T-helper 17 cell (primary cell): ENCODE data around the gene PANX2. TPM values are rescaled to one million over a fixed set of nuclear protein-coding genes. Genes with fewer than 3 reads are reported as not detected.
"Not testable (repeated sequence)": the region's sequence is repeated elsewhere in the genome, so short reads cannot be mapped to it uniquely, and the experiment has no call there.

ENCODE experiments used
- ATAC-seq: fragments of 150-1000 bp; cut with Tn5 transposase; 2 replicates; pipeline ENCODE4 v1.10.0; 2021; ENCODE audit warnings: mild to moderate bottlenecking, moderate library complexity
- DNase-seq, 3 donors: peaks; one replicate each; pipeline versions ENCODE4 v3.0.0 to v3.0.0-alpha.2; 2020 to 2021
- H3K9me3 ChIP-seq: one replicate; pipeline ENCODE4 v1.7.0; 2013; ENCODE audit warnings: low read length, mild to moderate bottlenecking; ENCODE audit not compliant: control insufficient read depth, poor library complexity, severe bottlenecking
- H3K27ac Mint-ChIP-seq: one replicate; pipeline ENCODE4 v1.8.0; 2022; ENCODE audit warnings: mild to moderate bottlenecking, moderate library complexity, mixed read lengths
- H3K27me3 Mint-ChIP-seq: one replicate; pipeline ENCODE4 v1.8.0; 2022; ENCODE audit warnings: mixed read lengths
- H3K36me3 Mint-ChIP-seq: one replicate; pipeline ENCODE4 v1.8.0; 2022; ENCODE audit warnings: low read depth, mixed read lengths
- H3K4me1 Mint-ChIP-seq: one replicate; pipeline ENCODE4 v1.8.0; 2022; ENCODE audit warnings: mild to moderate bottlenecking, mixed read lengths
- H3K4me3 Mint-ChIP-seq: one replicate; pipeline ENCODE4 v1.8.0; 2022; ENCODE audit warnings: mild to moderate bottlenecking, moderate library complexity, mixed read lengths
- total RNA-seq, 4 donors: library from RNA in 2 of 4; stranded (reverse) in 2 of 4; gene quantifications; one replicate each; pipeline ENCODE4 v1.2.3 and lab custom pipeline; 2022 to 2026

The PANX2 gene
- total RNA-seq, 2 donors from 2014 or later = 0.29 TPM; not detected in 1

DNA sequence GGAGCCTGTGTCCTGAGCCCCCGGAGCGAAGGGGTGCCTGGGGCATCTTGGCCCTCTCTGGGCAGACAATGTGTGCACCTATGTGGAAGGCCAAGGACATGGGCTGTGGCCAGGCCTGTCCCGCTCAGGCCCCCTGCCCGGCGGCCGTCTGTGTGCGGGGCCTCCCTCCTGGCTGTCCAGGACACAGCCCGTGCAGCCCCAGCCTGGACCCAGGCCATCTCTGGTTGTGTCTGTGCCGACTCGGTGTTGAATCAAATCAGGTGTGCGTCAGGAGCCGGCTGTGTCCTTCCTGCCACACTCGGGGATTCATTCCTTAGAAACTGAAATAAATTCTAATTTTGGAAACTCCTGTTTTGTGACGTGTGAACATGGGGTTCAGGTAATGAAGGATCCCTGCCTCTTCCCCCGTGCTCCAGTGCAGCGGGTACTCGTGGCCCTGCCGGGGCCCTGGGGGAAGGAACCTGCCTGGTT lies 28.8 kb downstream of the PANX2 start:
- Mint-ChIP-seq H3K36me3 (no peaks in the 10 kb centered on the region), H3K27me3 (no peaks in the 10 kb centered on the region), H3K4me1 (peaks cover 11% of the 10 kb centered on the region), H3K4me3 (peak overlapping the region; percentile 82), H3K27ac (peak overlapping the region; percentile 41)
- no peak for DNase-seq
- H3K9me3 ChIP-seq = no peaks in the 10 kb centered on the region
- ATAC-seq = no peak

DNA sequence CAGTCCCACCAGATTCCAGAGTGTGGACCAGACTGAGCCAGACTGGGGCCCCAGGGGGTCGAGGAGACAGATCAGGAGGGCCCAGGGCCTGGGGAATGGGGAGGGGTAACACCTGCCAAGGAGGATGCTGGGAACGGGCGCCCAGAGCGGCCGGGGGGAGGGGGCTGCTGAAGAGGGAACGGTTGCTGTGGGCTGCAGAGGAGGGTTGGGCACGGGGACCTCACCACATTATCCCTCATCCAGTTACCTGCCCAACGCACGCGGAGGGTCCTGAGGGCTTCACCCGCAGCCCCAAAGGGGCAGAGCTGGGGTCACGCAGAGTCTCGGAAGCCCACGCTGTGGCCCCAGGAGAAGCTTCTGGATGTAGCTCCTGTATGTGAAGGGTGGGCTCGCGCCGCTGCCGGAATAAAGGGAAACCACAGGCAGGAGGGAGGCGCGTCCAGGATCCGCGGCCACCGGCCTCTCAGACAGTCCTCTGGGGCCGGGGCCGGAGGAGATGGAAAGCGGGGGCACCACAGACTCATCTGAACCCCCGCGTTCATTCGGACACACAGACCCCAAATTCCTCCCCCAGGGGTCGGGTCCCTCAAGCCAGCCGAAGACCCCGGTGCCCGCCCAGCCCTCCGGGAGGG lies 29.4 kb downstream of the PANX2 start:
- DNase-seq (no peak), ATAC-seq (no peak)
- Mint-ChIP-seq H3K36me3 (peaks cover 2% of the 10 kb centered on the region), H3K4me1 (peaks cover 14% of the 10 kb centered on the region), H3K27me3 (no peaks in the 10 kb centered on the region), H3K27ac (peak overlapping the region; percentile 41), H3K4me3 (peak overlapping the region; percentile 82)
- no peaks in the 10 kb centered on the region for H3K9me3 ChIP-seq

DNA sequence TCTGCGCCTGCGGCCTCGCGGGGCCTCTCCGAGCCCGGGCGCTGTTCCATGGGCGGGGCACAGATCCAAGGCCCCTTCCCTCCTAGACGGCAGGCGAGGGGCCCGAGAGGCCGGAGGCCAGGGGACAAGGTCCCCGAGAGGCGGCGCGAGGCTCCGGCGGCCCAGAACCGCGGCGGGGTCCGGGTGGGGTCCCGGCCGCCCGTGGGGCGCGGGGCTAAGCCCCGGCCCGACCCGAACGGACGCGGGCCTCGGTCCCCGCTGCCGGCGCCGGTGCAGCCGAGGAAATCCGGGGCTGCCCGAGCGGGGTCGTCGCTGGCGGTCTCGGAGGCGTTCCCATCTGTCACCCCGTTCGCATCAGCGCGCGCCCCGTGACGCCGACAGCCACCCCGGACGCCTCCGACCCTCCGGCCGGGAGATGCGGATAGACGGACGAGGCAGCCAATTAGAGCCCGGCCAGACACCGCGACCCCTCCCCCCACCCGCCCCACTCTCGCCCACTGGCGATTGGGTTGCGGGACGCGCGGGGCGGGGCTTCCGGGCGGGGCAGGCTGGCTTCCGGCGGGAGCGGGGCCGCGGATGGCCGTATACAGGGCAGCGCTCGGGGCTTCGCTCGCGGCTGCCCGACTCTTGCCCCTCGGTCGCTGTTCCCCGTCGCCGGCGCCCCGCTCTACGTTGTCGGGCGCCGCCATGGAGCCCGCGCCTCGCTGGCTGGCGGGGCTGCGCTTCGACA lies 30.1 kb downstream of the PANX2 start, which contains the start of gene SELENOO:
Gene SELENOO (plus strand): TSS at position 551 of the 730 bp plus-strand sequence. CDS start 26 bp downstream, at position 577.
- H3K9me3 ChIP-seq = no peaks in the 10 kb centered on the region
- Mint-ChIP-seq H3K27ac (peak within 1 kb of the TSS; percentile 62), H3K36me3 (peaks cover 3% of the 10 kb centered on the region), H3K27me3 (no peaks in the 10 kb centered on the region), H3K4me3 (peak within 1 kb of the TSS; percentile 86), H3K4me1 (peaks cover 18% of the 10 kb centered on the region)
- ATAC-seq (peak; percentile 91), DNase-seq (peak; percentile 80 to 87 (median 87))

DNA sequence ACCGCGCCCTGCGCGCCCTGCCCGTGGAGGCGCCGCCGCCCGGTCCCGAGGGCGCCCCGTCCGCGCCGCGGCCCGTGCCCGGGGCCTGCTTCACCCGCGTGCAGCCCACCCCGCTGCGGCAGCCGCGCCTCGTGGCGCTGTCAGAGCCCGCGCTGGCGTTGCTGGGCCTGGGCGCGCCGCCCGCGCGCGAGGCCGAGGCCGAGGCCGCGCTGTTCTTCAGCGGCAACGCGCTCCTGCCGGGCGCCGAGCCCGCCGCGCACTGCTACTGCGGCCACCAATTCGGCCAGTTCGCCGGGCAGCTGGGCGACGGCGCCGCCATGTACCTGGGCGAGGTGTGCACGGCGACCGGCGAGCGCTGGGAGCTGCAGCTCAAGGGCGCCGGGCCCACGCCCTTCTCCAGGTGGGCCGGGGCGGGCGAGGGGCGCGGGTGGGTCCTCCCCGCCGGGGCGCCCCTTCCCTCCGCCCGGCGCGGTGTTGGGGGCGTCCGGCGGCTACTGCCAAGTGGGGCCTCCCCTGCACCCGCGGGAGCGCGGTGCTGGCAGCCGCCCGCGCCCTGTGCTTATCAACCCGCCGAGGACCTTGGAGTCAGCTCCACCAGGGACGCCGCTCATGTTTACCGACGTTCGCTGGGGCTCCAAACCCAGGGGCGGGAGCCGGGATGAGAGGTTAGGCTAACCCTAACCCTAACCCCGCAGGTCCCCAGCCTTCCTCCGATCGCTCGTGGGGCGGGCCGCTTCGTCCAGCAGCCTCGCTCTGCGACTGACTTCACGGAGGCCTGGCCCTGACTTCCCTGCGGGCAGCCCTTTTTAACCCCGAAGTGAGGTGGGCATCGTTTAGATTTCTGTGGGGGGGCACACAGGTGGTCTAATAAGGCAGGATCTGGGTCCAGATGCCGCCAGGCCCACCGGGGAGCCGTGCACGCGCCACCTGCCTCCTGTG lies 30.9 kb downstream of the PANX2 start:
- DNase-seq = no peak
- H3K9me3 ChIP-seq = no peaks in the 10 kb centered on the region
- Mint-ChIP-seq H3K27ac (peak overlapping the region; percentile 62), H3K36me3 (peaks cover 3% of the 10 kb centered on the region), H3K4me1 (peaks cover 18% of the 10 kb centered on the region), H3K4me3 (peak overlapping the region; percentile 86), H3K27me3 (no peaks in the 10 kb centered on the region)
- ATAC-seq = peak; percentile 35

DNA sequence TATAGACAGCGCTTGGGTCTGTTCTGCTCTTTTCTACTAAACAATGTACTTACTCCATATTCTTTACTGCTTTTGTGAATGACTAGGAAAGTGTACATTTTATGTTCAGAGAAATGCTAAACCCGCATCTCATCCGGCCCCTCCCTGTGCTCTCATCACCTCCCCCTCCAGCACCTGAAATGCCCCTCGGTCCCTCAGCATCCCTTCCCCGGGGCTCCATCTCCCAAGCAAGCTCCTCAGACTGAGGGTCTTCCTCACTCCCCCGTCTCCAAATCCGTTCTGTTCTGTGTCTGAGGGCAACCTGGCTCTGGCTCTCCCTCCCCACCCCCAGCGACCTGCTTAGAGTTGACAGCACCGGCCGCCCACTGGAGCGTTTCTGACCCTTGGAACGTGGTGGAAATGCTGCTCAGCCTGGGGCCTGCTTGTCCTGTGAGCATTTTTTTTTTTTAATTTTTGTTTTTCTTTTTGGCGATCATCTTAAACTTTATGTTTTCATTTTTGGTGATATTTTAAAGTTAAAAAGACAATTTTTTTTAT lies 31.7 kb downstream of the PANX2 start:
- H3K9me3 ChIP-seq = no peaks in the 10 kb centered on the region
- DNase-seq (no peak), ATAC-seq (no peak)
- Mint-ChIP-seq H3K4me1 (peaks cover 18% of the 10 kb centered on the region), H3K36me3 (peaks cover 3% of the 10 kb centered on the region), H3K27ac (peak overlapping the region; percentile 62), H3K4me3 (peak overlapping the region; percentile 86), H3K27me3 (no peaks in the 10 kb centered on the region)

DNA sequence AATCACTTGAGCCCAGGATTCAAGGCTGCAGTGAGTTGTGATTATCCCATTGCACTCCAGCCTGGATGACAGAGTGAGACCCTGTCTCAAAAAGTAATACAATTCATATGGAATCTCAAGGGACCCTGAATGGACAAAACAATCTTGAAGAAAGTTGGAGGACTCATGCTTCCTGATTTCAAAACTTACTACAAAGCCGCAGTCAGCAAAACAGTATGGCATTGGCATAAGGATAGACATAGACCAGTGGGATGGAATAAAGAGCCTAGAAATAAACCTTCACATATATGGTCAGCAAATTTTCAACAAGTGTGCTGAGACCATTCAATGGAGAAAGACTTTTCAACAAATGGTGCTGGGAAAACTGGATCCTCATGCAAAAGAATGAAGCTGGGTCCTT lies 32.8 kb downstream of the PANX2 start:
- Mint-ChIP-seq H3K36me3 (peaks cover 3% of the 10 kb centered on the region), H3K27ac (no peak overlapping the region), H3K4me1 (peaks cover 18% of the 10 kb centered on the region), H3K4me3 (no peak overlapping the region), H3K27me3 (no peaks in the 10 kb centered on the region)
- no peaks in the 10 kb centered on the region for H3K9me3 ChIP-seq
- ATAC-seq = no peak
- no peak for DNase-seq

DNA sequence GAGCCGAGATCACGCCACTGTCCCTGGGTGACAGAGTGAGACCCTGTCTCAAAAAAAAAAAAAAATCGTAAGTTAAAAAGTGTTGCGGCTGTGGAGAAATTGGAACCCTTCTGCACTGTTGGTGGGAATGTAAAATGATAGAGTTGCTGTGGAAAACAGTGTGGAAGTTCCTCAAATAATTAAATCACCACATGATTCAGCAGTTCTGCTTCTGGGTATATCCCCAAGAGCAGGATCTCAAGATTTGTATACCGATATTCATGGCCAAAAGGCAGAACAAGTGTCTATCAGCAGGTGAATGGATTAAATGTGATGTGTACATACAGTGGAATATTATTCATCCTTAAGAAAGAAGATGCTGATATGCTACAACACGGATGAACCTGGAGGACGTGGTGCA lies 34.0 kb downstream of the PANX2 start:
- H3K4me1 Mint-ChIP-seq = peaks cover 18% of the 10 kb centered on the region
- H3K36me3 Mint-ChIP-seq = peaks cover 3% of the 10 kb centered on the region
- H3K4me3 Mint-ChIP-seq = no peak overlapping the region
- ATAC-seq = no peak
- peak overlapping the region; percentile 66 for H3K27ac Mint-ChIP-seq
- H3K27me3 Mint-ChIP-seq = no peaks in the 10 kb centered on the region
- no peaks in the 10 kb centered on the region for H3K9me3 ChIP-seq
- DNase-seq = no peak

DNA sequence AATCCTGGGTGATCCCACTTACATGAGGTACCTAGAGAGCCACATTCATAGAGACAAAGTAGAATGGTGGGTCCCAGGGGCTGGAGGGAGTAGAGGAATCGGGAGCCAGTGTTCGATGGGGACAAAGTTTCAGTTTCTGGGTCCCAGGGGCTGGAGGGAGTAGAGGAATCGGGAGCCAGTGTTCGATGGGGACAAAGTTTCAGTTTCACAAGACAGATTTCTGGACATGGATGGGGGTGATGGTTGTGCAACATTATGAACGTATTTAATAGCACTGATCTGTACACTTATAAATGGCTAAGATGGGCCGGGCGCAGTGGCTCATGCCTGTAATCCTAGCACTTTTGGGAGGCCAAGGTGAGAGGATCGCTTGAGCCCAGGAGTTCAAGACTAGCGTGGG lies 34.5 kb downstream of the PANX2 start:
- not testable (repeated sequence) for H3K27me3 Mint-ChIP-seq, H3K36me3 Mint-ChIP-seq, H3K9me3 ChIP-seq, ATAC-seq, DNase-seq
- H3K4me1 Mint-ChIP-seq = peaks cover 20% of the 10 kb centered on the region
- peak overlapping the region; percentile 66 for H3K27ac Mint-ChIP-seq
- H3K4me3 Mint-ChIP-seq = peak overlapping the region; percentile 59

DNA sequence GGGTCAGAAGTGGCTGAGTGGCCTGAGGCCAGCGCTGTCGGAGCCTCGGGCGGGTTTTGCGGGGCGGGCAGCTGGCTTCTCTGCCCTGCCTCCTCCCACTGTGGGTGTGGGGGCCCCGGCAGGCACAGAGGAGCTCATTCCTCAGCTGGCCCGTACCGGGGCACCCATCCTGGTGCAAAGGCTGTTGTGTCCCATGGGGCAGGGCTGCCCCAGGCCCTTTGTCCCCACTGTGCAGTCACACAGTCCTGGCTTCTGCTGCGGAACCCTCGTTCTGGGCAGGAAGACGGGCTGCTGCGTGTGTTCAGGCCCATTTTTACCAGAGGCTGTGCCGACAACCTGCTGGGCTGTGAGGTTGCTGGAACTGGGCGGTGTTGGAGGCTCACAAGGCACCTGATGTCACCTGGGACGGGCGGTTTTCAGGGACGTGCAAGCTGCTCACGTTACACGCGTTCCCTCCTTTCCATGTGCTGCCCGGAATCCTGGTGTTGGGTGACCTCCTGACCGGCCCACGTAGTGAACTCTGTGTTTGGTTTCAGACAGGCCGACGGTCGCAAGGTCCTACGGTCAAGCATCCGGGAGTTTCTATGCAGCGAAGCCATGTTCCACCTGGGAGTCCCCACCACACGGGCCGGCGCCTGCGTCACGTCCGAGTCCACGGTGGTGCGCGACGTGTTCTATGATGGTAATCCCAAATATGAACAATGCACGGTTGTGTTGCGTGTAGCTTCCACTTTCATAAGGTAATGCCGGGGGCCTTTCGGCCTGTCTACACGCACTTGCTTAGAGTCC lies 35.4 kb downstream of the PANX2 start:
- H3K9me3 ChIP-seq = no peaks in the 10 kb centered on the region
- ATAC-seq (no peak), DNase-seq (no peak)
- H3K36me3 Mint-ChIP-seq = peaks cover 5% of the 10 kb centered on the region
- H3K27me3 Mint-ChIP-seq = no peaks in the 10 kb centered on the region
- H3K27ac Mint-ChIP-seq = no peak overlapping the region
- H3K4me3 Mint-ChIP-seq = no peak overlapping the region
- H3K4me1 Mint-ChIP-seq = peaks cover 22% of the 10 kb centered on the region

DNA sequence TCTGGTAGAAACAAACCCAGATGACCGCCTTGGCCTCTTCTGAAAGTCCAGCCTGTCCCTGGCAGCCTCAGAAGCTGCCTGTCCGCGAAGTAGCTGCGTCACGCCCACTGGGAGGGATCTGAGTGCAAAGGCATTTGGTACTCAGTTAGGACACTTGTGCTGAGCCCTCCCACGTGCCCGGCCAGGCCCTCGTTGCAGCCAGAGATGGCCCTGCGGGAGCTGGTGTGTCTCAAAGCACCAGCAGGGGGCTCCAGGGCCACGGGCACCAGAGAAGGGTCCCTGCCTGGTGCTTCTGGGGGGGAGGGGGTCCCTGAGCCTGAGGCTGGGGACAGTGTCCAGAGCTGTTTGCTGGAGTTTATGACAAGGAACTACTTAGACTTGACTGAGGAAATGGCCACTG lies 36.1 kb downstream of the PANX2 start:
- DNase-seq = no peak
- Mint-ChIP-seq H3K4me1 (peaks cover 22% of the 10 kb centered on the region), H3K4me3 (no peak overlapping the region), H3K27ac (no peak overlapping the region), H3K36me3 (peaks cover 5% of the 10 kb centered on the region), H3K27me3 (no peaks in the 10 kb centered on the region)
- no peak for ATAC-seq
- H3K9me3 ChIP-seq = no peaks in the 10 kb centered on the region

DNA sequence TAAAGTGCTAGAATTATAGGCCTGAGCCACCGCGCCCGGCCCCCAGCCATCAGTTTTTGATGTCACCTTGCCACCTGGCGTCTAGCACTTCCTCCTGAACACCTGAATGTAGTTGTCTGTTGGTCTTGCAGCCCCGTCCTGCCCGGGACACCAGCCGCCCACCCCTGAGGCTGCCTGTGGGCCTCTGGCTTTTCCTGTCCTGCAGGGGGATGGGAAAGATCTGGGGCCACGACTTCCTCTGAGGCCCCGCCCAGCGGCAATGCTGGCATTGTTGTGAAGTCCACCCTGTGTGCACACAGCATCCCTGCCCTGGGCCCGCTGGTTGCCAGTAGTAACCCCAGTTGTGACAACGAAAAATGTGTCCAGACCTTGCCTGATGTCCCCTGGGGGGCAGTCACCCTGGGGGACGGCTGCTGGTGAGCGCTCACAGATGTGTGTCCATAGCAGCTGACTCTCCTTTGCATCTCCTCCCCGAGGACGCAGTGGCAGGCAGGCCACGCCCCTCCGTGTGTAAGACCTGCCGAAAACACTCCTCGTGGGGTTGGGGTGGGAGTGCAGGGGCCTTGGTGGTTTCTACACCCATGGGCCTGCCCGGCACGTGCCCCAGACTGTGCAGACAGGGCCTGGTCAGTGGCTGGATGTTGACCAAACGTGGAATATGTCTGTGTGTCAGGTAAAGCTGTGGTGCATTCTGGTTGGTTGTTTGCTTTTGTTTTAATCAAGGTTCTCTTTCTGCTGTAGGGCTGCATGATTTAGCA lies 37.0 kb downstream of the PANX2 start:
- H3K9me3 ChIP-seq = no peaks in the 10 kb centered on the region
- H3K36me3 Mint-ChIP-seq = peaks cover 5% of the 10 kb centered on the region
- no peaks in the 10 kb centered on the region for H3K27me3 Mint-ChIP-seq
- DNase-seq (no peak), ATAC-seq (no peak)
- peaks cover 17% of the 10 kb centered on the region for H3K4me1 Mint-ChIP-seq
- H3K4me3 Mint-ChIP-seq = no peak overlapping the region
- no peak overlapping the region for H3K27ac Mint-ChIP-seq
